CD4-positive, alpha-beta memory T cell (primary cell): ENCODE results near the gene DNAJC5. TPM values are rescaled to one million over a fixed set of nuclear protein-coding genes. Genes with fewer than 3 reads are reported as not detected.

Experiments used
- CTCF ChIA-PET: fragments of 350-600 bp; sonication (Branson Sonifier 250); formaldehyde crosslinking; loops from one replicate; lab custom pipeline; 2021; ENCODE audit warnings: inconsistent platforms; ENCODE audit not compliant: partially characterized antibody; lab: Charles Lee
- POLR2A ChIA-PET: fragments of 350-600 bp; sonication (Branson Sonifier 250); formaldehyde crosslinking; loops from one replicate; lab custom pipeline; 2021; ENCODE audit not compliant: partially characterized antibody; lab: Charles Lee
- DNase-seq, 5 donors: peaks; one replicate each; pipeline versions ENCODE4 v3.0.0 to v3.0.0-alpha.2; 2020 to 2022; ENCODE audit warnings: mixed read lengths in 1 of 5
- H3K27ac ChIP-seq: one replicate; pipeline ENCODE4 v1.7.0; 2013; ENCODE audit warnings: low read depth, low read length
- H3K27me3 ChIP-seq: 2 replicates; pipeline ENCODE4 v1.7.0; 2013; ENCODE audit warnings: mild to moderate bottlenecking, low read length, moderate library complexity; ENCODE audit not compliant: insufficient read depth
- H3K36me3 ChIP-seq: 2 replicates; pipeline ENCODE4 v1.7.0; 2013; ENCODE audit warnings: mild to moderate bottlenecking, low read length, moderate library complexity; ENCODE audit not compliant: insufficient read depth
- H3K4me1 ChIP-seq: 2 replicates; pipeline ENCODE4 v1.7.0; 2013; ENCODE audit warnings: mild to moderate bottlenecking, low read length, moderate library complexity; ENCODE audit not compliant: insufficient read depth
- H3K4me3 ChIP-seq, 2 donors: one replicate each; pipeline ENCODE4 v1.7.0; 2013; ENCODE audit warnings: low read length in 2 of 2, mild to moderate bottlenecking in 1 of 2
- H3K9me3 ChIP-seq, 2 donors: one replicate each; pipeline ENCODE4 v1.7.0; 2013; ENCODE audit warnings: low read length in 2 of 2, control low read depth in 1 of 2; ENCODE audit not compliant: control insufficient read depth in 1 of 2
- H3K27ac Mint-ChIP-seq, 7 donors: one replicate each; pipeline ENCODE4 v1.8.0; 2020 to 2021; ENCODE audit warnings: mixed read lengths in 7 of 7, mild to moderate bottlenecking in 6 of 7, inconsistent platforms in 3 of 7, moderate library complexity in 3 of 7
- H3K27me3 Mint-ChIP-seq, 2 donors: one replicate each; pipeline ENCODE4 v1.8.0; 2020 to 2021; ENCODE audit warnings: mixed read lengths in 2 of 2
- H3K36me3 Mint-ChIP-seq, 2 donors: one replicate each; pipeline ENCODE4 v1.8.0; 2020 to 2021; ENCODE audit warnings: mixed read lengths in 2 of 2, inconsistent platforms in 1 of 2, mild to moderate bottlenecking in 1 of 2
- H3K4me1 Mint-ChIP-seq, 4 donors: one replicate each; pipeline ENCODE4 v1.8.0; 2020 to 2021; ENCODE audit warnings: mixed read lengths in 4 of 4, mild to moderate bottlenecking in 1 of 4
- H3K4me3 Mint-ChIP-seq, 8 donors: one replicate each; pipeline ENCODE4 v1.8.0; 2020 to 2021; ENCODE audit warnings: mixed read lengths in 8 of 8, mild to moderate bottlenecking in 7 of 8, moderate library complexity in 6 of 8, inconsistent platforms in 3 of 8
- H3K9me3 Mint-ChIP-seq, 8 donors: one replicate each; pipeline ENCODE4 v1.8.0; 2020 to 2021; ENCODE audit warnings: mixed read lengths in 8 of 8, mild to moderate bottlenecking in 5 of 8, inconsistent platforms in 3 of 8, moderate library complexity in 1 of 8
- intact Hi-C: fragments of 100-400 bp; cut with micrococcal nuclease; formaldehyde crosslinking; loops from one replicate; pipeline ENCODE4 v1.15.1; 2023
- polyA plus RNA-seq, 2 donors: library from polyadenylated mRNA; unstranded; fragments of 300-500 nt; fragmentation: Illumina TruSeq; gene quantifications; one replicate each; pipeline ENCODE4 v1.2.3, GENCODE V29; 2021
- total RNA-seq, 2 experiments: library from RNA; stranded (reverse); gene quantifications; one replicate each; pipeline ENCODE4 v1.2.3, GENCODE V29; 2021

Gene DNAJC5
- total and polyA plus RNA-seq, 4 experiments from 2014 or later, result 4.9 to 54.4 (median 31.3) TPM

GRCh38 chr20:63950701-63951397, 55.9 kb downstream of the DNAJC5 start:
- peak overlapping the region in 3 of 7 donors; percentile 25 to 99 (median 29) for H3K27ac Mint-ChIP-seq
- H3K36me3 ChIP-seq, result no peaks in the 10 kb centered on the region
- peaks cover 34 to 73% (median 51%) of the 10 kb centered on the region in 4 donors for H3K4me1 Mint-ChIP-seq
- no peaks in the 10 kb centered on the region for H3K9me3 ChIP-seq
- intact Hi-C loops, result no loop called here
- H3K4me3 ChIP-seq, result no peak overlapping the region
- DNase-seq, result peak in 1 of 5 donors; percentile 25
- no peaks in the 10 kb centered on the region for H3K27me3 ChIP-seq
- H3K4me3 Mint-ChIP-seq, result no peak overlapping the region
- H3K27ac ChIP-seq, result no peak overlapping the region
- peaks cover 0 to 14% of the 10 kb centered on the region in 2 donors for H3K36me3 Mint-ChIP-seq
- CTCF ChIA-PET, result no interaction called here
- peaks cover 0 to 2% (median 0%) of the 10 kb centered on the region in 8 donors for H3K9me3 Mint-ChIP-seq
- H3K27me3 Mint-ChIP-seq, result no peaks in the 10 kb centered on the region
- peaks cover 60% of the 10 kb centered on the region for H3K4me1 ChIP-seq
- POLR2A ChIA-PET, result interaction anchor here (0.7 to 1.3 kb wide), 3 partner anchors 10 to 430 kb away, joined by 3 to 5 read pairs (median 3); partner anchors contain the start of genes PPDPF and PRPF6

- H3K9me3 Mint-ChIP-seq, result peaks cover 0 to 2% (median 0%) of the 10 kb centered on the region in 8 donors
- H3K4me3 Mint-ChIP-seq, result no peak overlapping the region
- Histone ChIP-seq H3K27ac (no peak overlapping the region), H3K36me3 (no peaks in the 10 kb centered on the region), H3K4me3 (no peak overlapping the region), H3K9me3 (no peaks in the 10 kb centered on the region), H3K27me3 (no peaks in the 10 kb centered on the region), H3K4me1 (peaks cover 60% of the 10 kb centered on the region)
- peaks cover 0 to 14% of the 10 kb centered on the region in 2 donors for H3K36me3 Mint-ChIP-seq
- ChIA-PET CTCF (no interaction called here), POLR2A (interaction anchor here (0.7 to 1.3 kb wide), 4 partner anchors 11 to 430 kb away, joined by 3 to 5 read pairs (median 4); partner anchors contain the start of genes PPDPF, PRPF6 and TPD52L2)
- H3K27ac Mint-ChIP-seq, result peak overlapping the region in 3 of 7 donors; percentile 36 to 62 (median 46)
- intact Hi-C loops, result no loop called here
- DNase-seq, result peak in 1 of 5 donors; percentile 30
- H3K4me1 Mint-ChIP-seq, result peaks cover 34 to 73% (median 52%) of the 10 kb centered on the region in 4 donors
- no peaks in the 10 kb centered on the region for H3K27me3 Mint-ChIP-seq
These were observed 56.7 kb downstream of the DNAJC5 start for GRCh38 chr20:63951398-63952209.

DNA sequence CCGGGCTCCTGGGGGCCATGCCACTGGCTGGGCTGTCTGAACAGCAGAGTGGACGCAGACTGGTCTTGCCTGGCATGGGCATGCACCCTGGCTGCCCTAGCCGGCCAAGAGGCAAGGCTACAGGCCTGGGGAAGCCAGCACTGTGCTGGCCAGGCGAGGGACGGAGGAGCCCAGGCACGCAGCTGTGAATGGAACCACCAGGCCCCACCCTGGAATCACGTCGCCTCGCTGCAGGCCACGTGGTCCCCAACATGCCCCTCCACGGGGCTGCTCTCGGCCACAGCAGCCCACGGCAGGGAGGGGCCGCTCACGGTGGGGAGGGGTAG, 57.2 kb downstream of the DNAJC5 start:
- Mint-ChIP-seq H3K27me3 (no peaks in the 10 kb centered on the region), H3K27ac (no peak overlapping the region), H3K4me3 (no peak overlapping the region), H3K4me1 (peaks cover 31 to 71% (median 52%) of the 10 kb centered on the region in 4 donors), H3K36me3 (peaks cover 0 to 11% of the 10 kb centered on the region in 2 donors), H3K9me3 (peaks cover 0 to 2% (median 0%) of the 10 kb centered on the region in 8 donors)
- H3K27ac ChIP-seq, result no peak overlapping the region
- no peaks in the 10 kb centered on the region for H3K27me3 ChIP-seq
- peak in 1 of 5 donors; percentile 18 for DNase-seq
- no peaks in the 10 kb centered on the region for H3K9me3 ChIP-seq
- ChIA-PET CTCF (interaction anchor here (1.2 kb wide), 1 partner anchor 28 kb away, joined by 3 read pairs; no protein-coding TSS in a partner anchor), POLR2A (interaction anchor here (0.9 kb wide), 1 partner anchor 87 kb away, joined by 4 read pairs; the partner anchor contains the start of gene TPD52L2)
- H3K4me1 ChIP-seq, result peaks cover 62% of the 10 kb centered on the region
- H3K4me3 ChIP-seq, result no peak overlapping the region
- intact Hi-C loops, result no loop called here
- H3K36me3 ChIP-seq, result no peaks in the 10 kb centered on the region

DNA sequence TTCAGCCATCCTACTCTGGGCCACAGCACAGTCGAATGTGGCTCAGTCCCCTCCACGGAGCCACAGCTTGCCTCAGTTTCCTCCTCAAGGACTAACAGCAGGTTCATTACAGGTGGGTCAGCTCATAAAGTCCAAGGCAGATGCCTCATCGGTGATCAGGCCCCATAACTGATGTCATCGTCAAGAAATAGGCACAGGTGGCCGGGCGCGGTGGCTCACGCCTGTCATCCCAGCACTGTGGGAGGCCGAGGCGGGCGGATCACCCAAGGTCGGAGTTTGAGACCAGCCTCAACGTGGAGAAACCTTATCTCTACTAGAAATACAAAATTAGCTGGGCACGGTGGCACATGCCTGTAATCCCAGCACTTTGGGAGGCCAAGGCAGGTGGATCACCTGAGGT, 57.8 kb downstream of the DNAJC5 start:
- Histone ChIP-seq H3K4me3 (no peak overlapping the region), H3K9me3 (no peaks in the 10 kb centered on the region), H3K4me1 (peaks cover 62% of the 10 kb centered on the region), H3K27ac (no peak overlapping the region), H3K36me3 (no peaks in the 10 kb centered on the region), H3K27me3 (no peaks in the 10 kb centered on the region)
- Mint-ChIP-seq H3K27ac (peak overlapping the region in 3 of 7 donors; percentile 36 to 72 (median 65)), H3K9me3 (peaks cover 0 to 2% (median 0%) of the 10 kb centered on the region in 8 donors), H3K36me3 (peaks cover 0 to 12% of the 10 kb centered on the region in 2 donors), H3K4me1 (peaks cover 26 to 71% (median 49%) of the 10 kb centered on the region in 4 donors), H3K4me3 (peak overlapping the region in 2 of 8 donors; percentile 27 to 59), H3K27me3 (no peaks in the 10 kb centered on the region)
- CTCF ChIA-PET, result interaction anchor here (1.2 kb wide), 1 partner anchor 28 kb away, joined by 3 read pairs; no protein-coding TSS in a partner anchor
- DNase-seq, result no peak
- intact Hi-C loops, result no loop called here
- POLR2A ChIA-PET, result no interaction called here

- H3K4me1 ChIP-seq, result peaks cover 56% of the 10 kb centered on the region
- no peak overlapping the region for H3K4me3 ChIP-seq
- H3K27me3 ChIP-seq, result no peaks in the 10 kb centered on the region
- Mint-ChIP-seq H3K27me3 (no peaks in the 10 kb centered on the region), H3K9me3 (peaks cover 0 to 2% (median 0%) of the 10 kb centered on the region in 8 donors), H3K36me3 (peaks cover 0 to 6% of the 10 kb centered on the region in 2 donors), H3K27ac (peak overlapping the region; percentile 42 to 89 (median 85)), H3K4me3 (peak overlapping the region; percentile 17 to 86 (median 72)), H3K4me1 (peaks cover 15 to 67% (median 38%) of the 10 kb centered on the region in 4 donors)
- intact Hi-C loops, result loop anchor here (2.0 kb wide), 1 partner anchor 15 kb away; the partner anchor contains the start of gene ZNF512B
- peak in 1 of 5 donors; percentile 25 for DNase-seq
- H3K36me3 ChIP-seq, result no peaks in the 10 kb centered on the region
- H3K9me3 ChIP-seq, result no peaks in the 10 kb centered on the region
- CTCF ChIA-PET, result interaction anchor here (1.0 to 1.5 kb wide), 4 partner anchors 26 to 168 kb away, joined by 3 to 6 read pairs (median 4); partner anchors contain the start of genes PRPF6 and SAMD10
- POLR2A ChIA-PET, result no interaction called here
- H3K27ac ChIP-seq, result no peak overlapping the region
These were observed 59.0 kb downstream of the DNAJC5 start for GRCh38 chr20:63953764-63954429.

GRCh38 chr20:63955281-63955826, 60.4 kb downstream of the DNAJC5 start:
- H3K27me3 ChIP-seq, result no peaks in the 10 kb centered on the region

More at GRCh38 chr20:63955281-63955826, 60.4 kb downstream of the DNAJC5 start:
- Mint-ChIP-seq H3K4me3 (peak overlapping the region; percentile 76 to 88 (median 82)), H3K9me3 (peaks cover 0 to 2% (median 0%) of the 10 kb centered on the region in 8 donors), H3K36me3 (peaks cover 0 to 6% of the 10 kb centered on the region in 2 donors), H3K4me1 (peaks cover 11 to 54% (median 29%) of the 10 kb centered on the region in 4 donors), H3K27ac (peak overlapping the region in 6 of 7 donors; percentile 47 to 85 (median 73)), H3K27me3 (no peaks in the 10 kb centered on the region)
- Histone ChIP-seq H3K36me3 (no peaks in the 10 kb centered on the region), H3K4me1 (peaks cover 43% of the 10 kb centered on the region), H3K4me3 (peak overlapping the region; percentile 34 to 79), H3K27ac (peak overlapping the region; percentile 87), H3K9me3 (no peaks in the 10 kb centered on the region)
- DNase-seq, result peak in 2 of 5 donors; percentile 28 to 60
- POLR2A ChIA-PET, result interaction anchor here (0.9 to 4.5 kb wide), 13 partner anchors 12 to 297 kb away, joined by 3 to 31 read pairs (median 8); partner anchors contain the start of genes DNAJC5, PRPF6, RTEL1 and SAMD10
- CTCF ChIA-PET, result interaction anchor here (1.0 to 1.5 kb wide), 4 partner anchors 24 to 170 kb away, joined by 3 to 6 read pairs (median 4); partner anchors contain the start of genes PRPF6 and SAMD10
- intact Hi-C loops, result loop anchor here (2.0 to 5.0 kb wide), 2 partner anchors 13 to 218 kb away; partner anchors contain the start of genes LIME1, SLC2A4RG and ZNF512B
